ENCODE results near the gene WDR90. TPM values are rescaled to one million over a fixed set of nuclear protein-coding genes. Genes with fewer than 3 reads are reported as not detected.
A peak's percentile ranks its signal among the peaks of the same experiment; 100 is the strongest.

Gene WDR90
- total RNA-seq, 1 donor from 2014 or later: 9.3 TPM

GRCh38 chr16:638034-638543, 11.1 kb upstream of the WDR90 start:
- peaks cover 17% of the 10 kb centered on the region for H3K4me1 ChIP-seq
- DNase-seq (ENCODE audit: low spot score): no peak
- Mint-ChIP-seq H3K36me3 (peaks cover 3% of the 10 kb centered on the region), H3K4me3 (peak overlapping the region; percentile 73), H3K4me1 (peaks cover 27% of the 10 kb centered on the region), H3K27ac (no peak overlapping the region), H3K27me3 (ENCODE audit: insufficient read depth, low read depth) (peaks cover 13% of the 10 kb centered on the region), H3K9me3 (peaks cover 3% of the 10 kb centered on the region)
- no peaks in the 10 kb centered on the region for H3K9me3 ChIP-seq (ENCODE audit: low read depth)
- no peak for TF ChIP-seq CTCF (IDR thresholded peaks at IDR 0.05)
- no peak for TF ChIP-seq EZH2phosphoT487 (IDR thresholded peaks at IDR 0.05)
- no peak for TF ChIP-seq EZH2 (IDR thresholded peaks at IDR 0.05)
- H4K20me1 ChIP-seq (ENCODE audit: low read depth): peaks cover 23% of the 10 kb centered on the region
- peaks cover 35% of the 10 kb centered on the region for H3F3A ChIP-seq (ENCODE audit: low read depth)
- H3K36me3 ChIP-seq: no peaks in the 10 kb centered on the region
- H2AFZ ChIP-seq (replicated peaks): no peak overlapping the region
- no peak overlapping the region for H3K27ac ChIP-seq
- H3K79me2 ChIP-seq (ENCODE audit: low read depth): peaks cover 12% of the 10 kb centered on the region
- peak overlapping the region; percentile 76 for H3K4me2 ChIP-seq
- H3K9ac ChIP-seq: no peak overlapping the region
- peaks cover 21% of the 10 kb centered on the region for H3K27me3 ChIP-seq
- no peak overlapping the region for H3K4me3 ChIP-seq

DNA sequence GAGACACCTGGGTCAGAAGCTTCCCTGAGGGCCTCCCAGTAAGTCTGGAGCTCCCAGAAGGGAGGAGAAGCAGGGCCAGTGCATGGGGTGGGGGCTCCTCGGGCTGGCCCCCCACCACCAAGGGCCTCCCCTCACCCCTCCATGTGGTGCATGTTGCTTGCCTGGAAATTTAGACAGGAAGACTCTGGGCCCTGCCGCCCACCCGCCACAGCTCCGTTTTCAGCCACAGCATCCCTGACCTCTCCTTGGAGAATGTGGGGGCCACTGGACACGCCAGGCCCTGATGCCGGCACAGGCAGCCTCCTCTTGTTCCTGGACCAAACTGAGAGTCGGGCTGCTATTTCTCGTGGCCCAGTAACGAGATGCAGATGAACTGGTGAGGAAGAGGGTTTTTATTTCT, 10.3 kb upstream of the WDR90 start:
- peaks cover 3% of the 10 kb centered on the region for H3K9me3 Mint-ChIP-seq
- H4K20me1 ChIP-seq (ENCODE audit: low read depth): peaks cover 25% of the 10 kb centered on the region

GRCh38 chr16:640614-641013, 8.6 kb upstream of the WDR90 start:
- Histone ChIP-seq H4K20me1 (ENCODE audit: low read depth) (peaks cover 9% of the 10 kb centered on the region), H2AFZ (replicated peaks) (no peak overlapping the region), H3K36me3 (no peaks in the 10 kb centered on the region), H3F3A (ENCODE audit: low read depth) (peaks cover 35% of the 10 kb centered on the region), H3K27me3 (peaks cover 34% of the 10 kb centered on the region), H3K4me2 (no peak overlapping the region), H3K79me2 (ENCODE audit: low read depth) (peaks cover 3% of the 10 kb centered on the region), H3K4me3 (no peak overlapping the region), H3K4me1 (peaks cover 17% of the 10 kb centered on the region), H3K9me3 (ENCODE audit: low read depth) (no peaks in the 10 kb centered on the region), H3K9ac (no peak overlapping the region), H3K27ac (no peak overlapping the region)
- Mint-ChIP-seq H3K9me3 (peaks cover 3% of the 10 kb centered on the region), H3K27me3 (ENCODE audit: insufficient read depth, low read depth) (peaks cover 13% of the 10 kb centered on the region), H3K27ac (no peak overlapping the region), H3K36me3 (peaks cover 3% of the 10 kb centered on the region), H3K4me3 (peak overlapping the region; percentile 79), H3K4me1 (peaks cover 30% of the 10 kb centered on the region)
- TF ChIP-seq EZH2 (IDR thresholded peaks at IDR 0.05): no peak
- TF ChIP-seq EZH2phosphoT487 (IDR thresholded peaks at IDR 0.05): no peak
- TF ChIP-seq CTCF (IDR thresholded peaks at IDR 0.05): no peak
- no peak for DNase-seq (ENCODE audit: low spot score)

More for the DNA sequence above, 10.3 kb upstream of the WDR90 start:
- Histone ChIP-seq H3K9ac (no peak overlapping the region), H2AFZ (replicated peaks) (no peak overlapping the region), H3K79me2 (ENCODE audit: low read depth) (peaks cover 12% of the 10 kb centered on the region), H3K4me3 (no peak overlapping the region), H3K36me3 (no peaks in the 10 kb centered on the region), H3K4me2 (no peak overlapping the region), H3K27me3 (peaks cover 29% of the 10 kb centered on the region), H3F3A (ENCODE audit: low read depth) (peaks cover 35% of the 10 kb centered on the region), H3K9me3 (ENCODE audit: low read depth) (no peaks in the 10 kb centered on the region), H3K4me1 (peaks cover 17% of the 10 kb centered on the region), H3K27ac (no peak overlapping the region)
- no peak for DNase-seq (ENCODE audit: low spot score)
- Mint-ChIP-seq H3K27me3 (ENCODE audit: insufficient read depth, low read depth) (peaks cover 13% of the 10 kb centered on the region), H3K27ac (peak overlapping the region; percentile 87), H3K4me1 (peaks cover 27% of the 10 kb centered on the region), H3K36me3 (peaks cover 3% of the 10 kb centered on the region), H3K4me3 (peak overlapping the region; percentile 70)
- no peak for TF ChIP-seq CTCF (IDR thresholded peaks at IDR 0.05)
- no peak for TF ChIP-seq EZH2 (IDR thresholded peaks at IDR 0.05)
- TF ChIP-seq EZH2phosphoT487 (IDR thresholded peaks at IDR 0.05): no peak
